IMR-90 (cell line): ENCODE results near the gene APOB. TPM values are rescaled to one million over a fixed set of nuclear protein-coding genes. Genes with fewer than 3 reads are reported as not detected.

Experiments used
- ATAC-seq: fragments of 200-7000 bp; cut with Tn5 transposase; 2 replicates; pipeline ENCODE4 v1.9.1; 2020; ENCODE audit warnings: low read depth, mild to moderate bottlenecking, moderate library complexity
- BruUV-seq: library from RNA; stranded (reverse); fragments of 400-500 nt; replicated peaks from 2 replicates; lab custom pipeline; 2021; lab: Mats Ljungman, UMichigan
- CTCF ChIA-PET: fragments of 300-600 bp; formaldehyde crosslinking; extraction: SDS; loops from one replicate; lab custom pipeline; 2021; ENCODE audit warnings: antibody characterized with exemption; lab: Yijun Ruan, JAX
- POLR2A ChIA-PET: fragments of 300-600 bp; sonication (Branson Sonifier 250); formaldehyde crosslinking; loops from one replicate; lab custom pipeline; 2022; ENCODE audit warnings: antibody characterized with exemption; ENCODE audit not compliant: unreplicated experiment; lab: Charles Lee
- DNase-seq: peaks from one replicate; pipeline ENCODE4 v3.0.0; 2013
- H2AFZ ChIP-seq: replicated peaks from 2 replicates; pipeline ENCODE3; 2013; ENCODE audit warnings: low read length, mild to moderate bottlenecking; ENCODE audit not compliant: poor library complexity
- H2AK5ac ChIP-seq: 2 replicates; pipeline ENCODE4 v1.6.1; 2013; ENCODE audit warnings: low read depth, low read length, inconsistent platforms
- H2AK9ac ChIP-seq: replicated peaks from 2 replicates; pipeline ENCODE3; 2013; ENCODE audit warnings: mild to moderate bottlenecking, low read depth, low read length, moderate library complexity; ENCODE audit not compliant: poor library complexity
- H2BK120ac ChIP-seq: 2 replicates; pipeline ENCODE4 v1.6.1; 2013; ENCODE audit warnings: low read depth, low read length, inconsistent platforms
- H2BK15ac ChIP-seq: 3 replicates; pipeline ENCODE4 v1.6.1; 2013; ENCODE audit warnings: low read depth, low read length, inconsistent platforms
- H2BK20ac ChIP-seq: 2 replicates; pipeline ENCODE4 v1.6.1; 2013; ENCODE audit warnings: low read depth, mild to moderate bottlenecking, inconsistent platforms, low read length, moderate library complexity
- H2BK5ac ChIP-seq: 2 replicates; pipeline ENCODE4 v1.6.1; 2013; ENCODE audit warnings: mild to moderate bottlenecking, low read depth, low read length, inconsistent platforms; ENCODE audit not compliant: poor library complexity, severe bottlenecking
- H3K14ac ChIP-seq: replicated peaks from 2 replicates; pipeline ENCODE4 v1.6.1; 2013; ENCODE audit warnings: low read depth, low read length, inconsistent platforms
- H3K18ac ChIP-seq: 2 replicates; pipeline ENCODE4 v1.6.1; 2013; ENCODE audit warnings: low read depth, low read length, control low read depth
- H3K23ac ChIP-seq: 2 replicates; pipeline ENCODE4 v1.6.1; 2013; ENCODE audit warnings: low read depth, low read length, inconsistent platforms
- H3K27ac ChIP-seq: 2 replicates; pipeline ENCODE4 v1.5.1; 2013; ENCODE audit warnings: mild to moderate bottlenecking, control low read depth, low read length; ENCODE audit not compliant: insufficient read depth
- H3K27me3 ChIP-seq: 2 replicates; pipeline ENCODE4 v1.6.1; 2013; ENCODE audit warnings: low read length; ENCODE audit not compliant: control insufficient read depth, insufficient read depth
- H3K36me3 ChIP-seq: 2 replicates; pipeline ENCODE4 v1.6.1; 2013; ENCODE audit warnings: low read length, mixed read lengths; ENCODE audit not compliant: control insufficient read depth, insufficient read depth
- H3K4ac ChIP-seq: 2 replicates; pipeline ENCODE4 v1.6.1; 2013; ENCODE audit warnings: low read depth, low read length, inconsistent platforms
- H3K4me1 ChIP-seq: 2 replicates; pipeline ENCODE4 v1.6.1; 2013; ENCODE audit warnings: low read length, mixed read lengths; ENCODE audit not compliant: control insufficient read depth, insufficient read depth
- H3K4me2 ChIP-seq: 2 replicates; pipeline ENCODE4 v1.6.1; 2013; ENCODE audit warnings: low read depth, mild to moderate bottlenecking, control low read depth, low read length, moderate library complexity
- H3K4me3 ChIP-seq: 2 replicates; pipeline ENCODE4 v1.5.1; 2013; ENCODE audit warnings: low read depth, mild to moderate bottlenecking, control low read depth, low read length, moderate library complexity; ENCODE audit not compliant: insufficient read depth
- H3K56ac ChIP-seq: 2 replicates; pipeline ENCODE4 v1.6.1; 2013; ENCODE audit warnings: low read length, inconsistent platforms; ENCODE audit not compliant: insufficient read depth; ENCODE audit errors: extremely low read depth
- H3K79me1 ChIP-seq, 2 experiments: 2 replicates each; pipeline ENCODE4 v1.6.1; 2013; ENCODE audit warnings: low read length in 2 of 2, inconsistent platforms in 1 of 2, low read depth in 1 of 2
- H3K9ac ChIP-seq: 2 replicates; pipeline ENCODE4 v1.6.1; 2013; ENCODE audit warnings: low read depth, low read length, control low read depth
- H3K9me1 ChIP-seq: 2 replicates; pipeline ENCODE4 v1.6.1; 2013; ENCODE audit warnings: low read length, inconsistent platforms; ENCODE audit not compliant: insufficient read depth
- H3K9me3 ChIP-seq: 2 replicates; pipeline ENCODE4 v1.6.1; 2013; ENCODE audit warnings: low read length; ENCODE audit not compliant: control insufficient read depth, insufficient read depth
- H4K20me1 ChIP-seq: 2 replicates; pipeline ENCODE4 v1.6.1; 2013; ENCODE audit warnings: low read length, inconsistent platforms; ENCODE audit not compliant: insufficient read depth
- H4K5ac ChIP-seq: 2 replicates; pipeline ENCODE4 v1.6.1; 2013; ENCODE audit warnings: mild to moderate bottlenecking, low read depth, low read length, control low read depth
- H4K8ac ChIP-seq, 2 experiments: 2 replicates each; pipeline ENCODE4 v1.6.1; 2013; ENCODE audit warnings: low read depth in 2 of 2, low read length in 2 of 2, control low read depth in 1 of 2, inconsistent platforms in 1 of 2
- H4K91ac ChIP-seq: 2 replicates; pipeline ENCODE4 v1.6.1; 2013; ENCODE audit warnings: low read depth, low read length, inconsistent platforms; ENCODE audit not compliant: insufficient read depth
- BHLHE40 ChIP-seq: fragments of 150-350 bp; IDR thresholded peaks from 2 replicates; pipeline ENCODE4 v1.6.1; 2016; ENCODE audit warnings: mild to moderate bottlenecking, low read depth, low read length
- CEBPB ChIP-seq: IDR thresholded peaks from 2 replicates; pipeline ENCODE4 v1.6.1; 2012; ENCODE audit warnings: low read depth, low read length, improper control_type of control experiment
- CHD1 ChIP-seq: IDR thresholded peaks from 2 replicates; pipeline ENCODE4 v1.6.1; 2012; ENCODE audit warnings: low read depth, low read length, improper control_type of control experiment
- ELK1 ChIP-seq: fragments of 150-350 bp; IDR thresholded peaks from 2 replicates; pipeline ENCODE4 v1.6.1; 2016; ENCODE audit warnings: low read depth, mild to moderate bottlenecking, low read length, moderate library complexity, borderline replicate concordance
- FOS ChIP-seq: fragments of 150-350 bp; IDR thresholded peaks from 2 replicates; pipeline ENCODE4 v1.6.1; 2016; ENCODE audit warnings: low read depth, low read length
- MAFK ChIP-seq: IDR thresholded peaks from 2 replicates; pipeline ENCODE4 v1.6.1; 2012; ENCODE audit warnings: low read depth, low read length, improper control_type of control experiment
- MAZ ChIP-seq: IDR thresholded peaks from 2 replicates; pipeline ENCODE4 v1.6.1; 2012; ENCODE audit warnings: low read depth, mild to moderate bottlenecking, low read length, improper control_type of control experiment, moderate library complexity, borderline replicate concordance
- MXI1 ChIP-seq: IDR thresholded peaks from 2 replicates; pipeline ENCODE4 v1.6.1; 2012; ENCODE audit warnings: low read depth, mild to moderate bottlenecking, low read length, moderate library complexity, borderline replicate concordance
- NFE2L2 ChIP-seq: fragments of 150-350 bp; IDR thresholded peaks from 2 replicates; pipeline ENCODE4 v1.6.1; 2016; ENCODE audit warnings: low read depth, mild to moderate bottlenecking, low read length
- POLR2A ChIP-seq: IDR thresholded peaks from 2 replicates; pipeline ENCODE4 v1.6.1; 2012; ENCODE audit warnings: mild to moderate bottlenecking, low read depth, low read length
- RAD21 ChIP-seq: IDR thresholded peaks from 2 replicates; pipeline ENCODE4 v1.6.1; 2012; ENCODE audit warnings: low read length, improper control_type of control experiment
- RCOR1 ChIP-seq: IDR thresholded peaks from 2 replicates; pipeline ENCODE4 v1.6.1; 2012; ENCODE audit warnings: mild to moderate bottlenecking, low read length, improper control_type of control experiment; ENCODE audit not compliant: insufficient replicate concordance
- RFX5 ChIP-seq: IDR thresholded peaks from 2 replicates; pipeline ENCODE4 v1.8.0; 2012; ENCODE audit warnings: low read depth, mild to moderate bottlenecking, low read length, moderate library complexity
- SMC3 ChIP-seq: fragments of 150-350 bp; IDR thresholded peaks from 2 replicates; pipeline ENCODE4 v1.6.1; 2016; ENCODE audit warnings: low read depth, mild to moderate bottlenecking, antibody characterized with exemption, low read length, moderate library complexity
- WGBS, 2 experiments: methylation state at CpG; one replicate each; pipeline versions ENCODE4 v1.1.5 to v1.1.7; 2013; ENCODE audit warnings: missing lambda C conversion rate in 2 of 2; ENCODE audit not compliant: insufficient read length in 1 of 2; ENCODE audit errors: extremely low coverage in 2 of 2; 5-methylcytosine and 5-hydroxymethylcytosine counted together
- dilution Hi-C: fragments of 300-500 bp; cut with HindIII; formaldehyde crosslinking; loops from one replicate; pipeline ENCODE4 v1.14.3; 2018; ENCODE audit warnings: low sequenced_read_pairs; ENCODE audit not compliant: unreplicated experiment
- in situ Hi-C: fragments of 300-500 bp; cut with MboI; formaldehyde crosslinking; loops from 3 replicates; pipeline ENCODE4 v1.14.3; 2019; ENCODE audit warnings: low sequenced_read_pairs, inconsistent platforms, mixed read lengths
- intact Hi-C: fragments of 100-400 bp; cut with micrococcal nuclease; formaldehyde crosslinking; loops from 2 replicates; pipeline ENCODE4 v1.10.0; 2022
- polyA plus RNA-seq, 3 experiments: library from polyadenylated mRNA; depleted of rRNA; stranded (reverse); fragments of >200 nt; gene quantifications; 2 replicates each; pipeline ENCODE4 v1.2.3, GENCODE V29; 2012; ENCODE audit warnings: low replicate concordance in 1 of 3
- total RNA-seq: library from RNA; depleted of rRNA; stranded (reverse); fragments of >200 nt; gene quantifications from 2 replicates; pipeline ENCODE4 v1.2.3, GENCODE V29; 2012
- TF ChIP-seq, protein P1 (sequence below): fragments of 150-350 bp; IDR thresholded peaks from 2 replicates; pipeline ENCODE4 v1.6.1; 2017; ENCODE audit warnings: mild to moderate bottlenecking, antibody characterized with exemption, low read length, low read depth
- TF ChIP-seq, protein P2 (sequence below): conservative IDR thresholded peaks from 2 replicates; pipeline ENCODE4 v1.5.1; 2012; ENCODE audit warnings: mild to moderate bottlenecking, low read depth, low read length, improper control_type of control experiment

Gene APOB
- total and polyA plus RNA-seq, 2 of the 4 experiments (the other 2 are of a cell fraction), result under 0.01 TPM; not detected in 1

DNA sequence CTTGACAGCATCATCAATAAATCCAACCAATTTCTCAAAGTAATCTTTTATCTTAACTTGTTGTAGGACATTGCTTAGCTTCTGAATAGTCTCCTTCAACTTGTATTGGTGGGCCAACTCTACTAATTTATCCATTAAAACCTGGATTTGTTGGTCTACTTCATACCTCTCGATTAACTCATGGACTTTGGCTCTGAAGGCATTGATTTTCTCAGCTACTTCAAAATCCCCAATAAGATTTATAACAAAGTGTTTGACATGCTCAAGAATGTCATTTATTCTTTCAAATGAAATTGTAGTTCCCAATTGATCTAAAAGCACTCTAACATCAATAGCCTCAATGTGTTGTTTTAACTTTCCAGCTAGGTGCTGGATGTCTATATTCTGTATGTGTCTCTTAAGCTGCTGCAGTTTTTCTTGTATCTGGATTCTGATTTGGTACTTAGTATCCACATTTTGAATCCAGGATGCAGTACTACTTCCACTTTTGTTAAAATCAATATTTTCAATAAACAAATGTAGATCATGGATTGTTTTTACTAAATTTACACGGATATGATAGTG, 34.1 kb downstream of the APOB start:
- Histone ChIP-seq H3K36me3 (no peaks in the 10 kb centered on the region), H3K4ac (no peak overlapping the region), H3K14ac (no peak overlapping the region), H3K4me1 (no peaks in the 10 kb centered on the region), H4K91ac (no peak overlapping the region), H3K4me3 (no peak overlapping the region), H3K4me2 (no peak overlapping the region), H2BK5ac (no peak overlapping the region), H2AK5ac (no peak overlapping the region), H3K9ac (no peak overlapping the region), H3K9me3 (no peaks in the 10 kb centered on the region), H4K8ac (no peak overlapping the region), H3K9me1 (no peaks in the 10 kb centered on the region), H4K5ac (no peak overlapping the region), H4K20me1 (no peaks in the 10 kb centered on the region), H3K27ac (no peak overlapping the region), H3K56ac (no peak overlapping the region), H2AFZ (no peak overlapping the region), H2AK9ac (no peak overlapping the region), H3K23ac (no peak overlapping the region), H3K27me3 (no peaks in the 10 kb centered on the region), H3K79me1 (no peaks in the 10 kb centered on the region), H2BK20ac (no peak overlapping the region), H2BK120ac (no peak overlapping the region), H2BK15ac (no peak overlapping the region), H3K18ac (no peak overlapping the region)
- dilution Hi-C loops (no loop called here), in situ Hi-C loops (no loop called here), intact Hi-C loops (no loop called here)
- no peak for DNase-seq
- no CpG with 5 or more reads among the region's 2 CpGs for whole genome bisulfite sequencing, 2 experiments
- BruUV-seq, result no TSS peak
- CTCF ChIA-PET, result no interaction called here
- POLR2A ChIA-PET, result no interaction called here
- ATAC-seq, result no peak
- TF ChIP-seq, protein P1, sequence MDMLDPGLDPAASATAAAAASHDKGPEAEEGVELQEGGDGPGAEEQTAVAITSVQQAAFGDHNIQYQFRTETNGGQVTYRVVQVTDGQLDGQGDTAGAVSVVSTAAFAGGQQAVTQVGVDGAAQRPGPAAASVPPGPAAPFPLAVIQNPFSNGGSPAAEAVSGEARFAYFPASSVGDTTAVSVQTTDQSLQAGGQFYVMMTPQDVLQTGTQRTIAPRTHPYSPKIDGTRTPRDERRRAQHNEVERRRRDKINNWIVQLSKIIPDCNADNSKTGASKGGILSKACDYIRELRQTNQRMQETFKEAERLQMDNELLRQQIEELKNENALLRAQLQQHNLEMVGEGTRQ, result no peak
- TF ChIP-seq ELK1 (no peak), CEBPB (no peak), MXI1 (no peak), RCOR1 (no peak), MAZ (no peak), SMC3 (no peak), CHD1 (no peak), RAD21 (no peak), BHLHE40 (no peak), FOS (no peak), MAFK (no peak), POLR2A (no peak), RFX5 (no peak), NFE2L2 (no peak)
- TF ChIP-seq, protein P2, sequence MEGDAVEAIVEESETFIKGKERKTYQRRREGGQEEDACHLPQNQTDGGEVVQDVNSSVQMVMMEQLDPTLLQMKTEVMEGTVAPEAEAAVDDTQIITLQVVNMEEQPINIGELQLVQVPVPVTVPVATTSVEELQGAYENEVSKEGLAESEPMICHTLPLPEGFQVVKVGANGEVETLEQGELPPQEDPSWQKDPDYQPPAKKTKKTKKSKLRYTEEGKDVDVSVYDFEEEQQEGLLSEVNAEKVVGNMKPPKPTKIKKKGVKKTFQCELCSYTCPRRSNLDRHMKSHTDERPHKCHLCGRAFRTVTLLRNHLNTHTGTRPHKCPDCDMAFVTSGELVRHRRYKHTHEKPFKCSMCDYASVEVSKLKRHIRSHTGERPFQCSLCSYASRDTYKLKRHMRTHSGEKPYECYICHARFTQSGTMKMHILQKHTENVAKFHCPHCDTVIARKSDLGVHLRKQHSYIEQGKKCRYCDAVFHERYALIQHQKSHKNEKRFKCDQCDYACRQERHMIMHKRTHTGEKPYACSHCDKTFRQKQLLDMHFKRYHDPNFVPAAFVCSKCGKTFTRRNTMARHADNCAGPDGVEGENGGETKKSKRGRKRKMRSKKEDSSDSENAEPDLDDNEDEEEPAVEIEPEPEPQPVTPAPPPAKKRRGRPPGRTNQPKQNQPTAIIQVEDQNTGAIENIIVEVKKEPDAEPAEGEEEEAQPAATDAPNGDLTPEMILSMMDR, result no peak
